Fibroblast of lung (primary cell): ENCODE measurements around the gene WDR4.

Source experiments
- CTCF ChIP-seq, 2 donors: IDR thresholded peaks in 1 of 2; conservative IDR thresholded peaks in 1 of 2; 1 replicate in 1 of 2; 2 replicates in 1 of 2; pipeline ENCODE4 v1.5.1; 2011 to 2012; ENCODE audit warnings: low read length in 2 of 2, control low read depth in 1 of 2, inconsistent platforms in 1 of 2, low read depth in 1 of 2, mild to moderate bottlenecking in 1 of 2
- EZH2 ChIP-seq: IDR thresholded peaks from 2 replicates; pipeline ENCODE4 v1.5.1; 2012; ENCODE audit warnings: low read length, control low read depth, mild to moderate bottlenecking; ENCODE audit errors: missing control alignments

GRCh38 chr21:42845296-42845965 is 33.9 kb downstream of the WDR4 start:
- TF ChIP-seq CTCF (conservative IDR thresholded peaks at IDR 0.05 in 1 of 2, IDR thresholded peaks at IDR 0.05 in 1 of 2; ENCODE audit: low read depth in 1 of 2, low read length in 2 of 2) (no peak), EZH2 (no peak)
